ENCODE results near the gene CH25H. TPM values are rescaled to one million over a fixed set of nuclear protein-coding genes. Genes with fewer than 3 reads are reported as not detected.

Gene CH25H
- total and polyA plus RNA-seq, 3 donors from 2014 or later = 0.25 TPM; not detected in 1

- no peak for TF ChIP-seq POLR2A (IDR thresholded peaks at IDR 0.05)
- TF ChIP-seq, protein P1, sequence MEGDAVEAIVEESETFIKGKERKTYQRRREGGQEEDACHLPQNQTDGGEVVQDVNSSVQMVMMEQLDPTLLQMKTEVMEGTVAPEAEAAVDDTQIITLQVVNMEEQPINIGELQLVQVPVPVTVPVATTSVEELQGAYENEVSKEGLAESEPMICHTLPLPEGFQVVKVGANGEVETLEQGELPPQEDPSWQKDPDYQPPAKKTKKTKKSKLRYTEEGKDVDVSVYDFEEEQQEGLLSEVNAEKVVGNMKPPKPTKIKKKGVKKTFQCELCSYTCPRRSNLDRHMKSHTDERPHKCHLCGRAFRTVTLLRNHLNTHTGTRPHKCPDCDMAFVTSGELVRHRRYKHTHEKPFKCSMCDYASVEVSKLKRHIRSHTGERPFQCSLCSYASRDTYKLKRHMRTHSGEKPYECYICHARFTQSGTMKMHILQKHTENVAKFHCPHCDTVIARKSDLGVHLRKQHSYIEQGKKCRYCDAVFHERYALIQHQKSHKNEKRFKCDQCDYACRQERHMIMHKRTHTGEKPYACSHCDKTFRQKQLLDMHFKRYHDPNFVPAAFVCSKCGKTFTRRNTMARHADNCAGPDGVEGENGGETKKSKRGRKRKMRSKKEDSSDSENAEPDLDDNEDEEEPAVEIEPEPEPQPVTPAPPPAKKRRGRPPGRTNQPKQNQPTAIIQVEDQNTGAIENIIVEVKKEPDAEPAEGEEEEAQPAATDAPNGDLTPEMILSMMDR (IDR thresholded peaks at IDR 0.05) = no peak
- 56 to 65% methylated on average over 18 of the region's 18 CpGs for WGBS, 2 donors
- intact Hi-C loops (cut with DNase I; ENCODE audit: low total_unique reads) = no loop called here
- no peaks in the 10 kb centered on the region for H3K9me3 ChIP-seq
- no peaks in the 10 kb centered on the region for H3K36me3 ChIP-seq (ENCODE audit: low read depth, missing control alignments)
- H3K27me3 ChIP-seq = no peaks in the 10 kb centered on the region
- no peak for DNase-seq
- no peaks in the 10 kb centered on the region for H3K4me1 ChIP-seq
- no peak overlapping the region for H3K27ac ChIP-seq
- H3K4me3 ChIP-seq = peak overlapping the region in 1 of 2 donors; percentile 2
Observed at GRCh38 chr10:89224739-89225443, 17.8 kb upstream of the CH25H start.

DNA sequence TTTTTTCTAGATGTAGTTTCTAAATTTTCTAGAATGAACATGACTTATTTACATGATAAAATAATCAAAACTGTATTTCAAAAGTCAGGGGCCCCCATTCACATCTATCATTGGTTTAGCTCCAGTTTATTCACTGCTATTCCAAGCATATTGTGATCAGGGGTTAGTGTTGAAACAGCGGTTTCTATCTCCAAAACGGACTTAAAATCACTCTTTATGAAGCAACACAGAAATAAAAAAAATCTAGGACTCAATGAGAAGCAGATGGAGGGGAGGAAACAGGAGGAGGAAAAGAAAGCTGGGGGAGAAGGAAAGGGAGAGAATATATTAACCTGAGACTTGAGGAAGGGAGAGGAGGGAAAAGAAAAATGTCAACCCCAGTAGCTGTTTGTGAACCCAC, 14.8 kb upstream of the CH25H start:
- no peaks in the 10 kb centered on the region for H3K9me3 ChIP-seq
- intact Hi-C loops (cut with DNase I; ENCODE audit: low total_unique reads) = no loop called here
- no peak for DNase-seq
- H3K36me3 ChIP-seq (ENCODE audit: low read depth, missing control alignments) = no peaks in the 10 kb centered on the region
- no peaks in the 10 kb centered on the region for H3K4me1 ChIP-seq
- H3K4me3 ChIP-seq = no peak overlapping the region
- H3K27me3 ChIP-seq = no peaks in the 10 kb centered on the region
- 72 to 89% methylated on average over 2 of the region's 2 CpGs for WGBS, 2 donors
- H3K27ac ChIP-seq = no peak overlapping the region
- no peak for TF ChIP-seq POLR2A (IDR thresholded peaks at IDR 0.05)
- TF ChIP-seq, protein P1 (IDR thresholded peaks at IDR 0.05) = no peak

GRCh38 chr10:89219513-89220218, 12.5 kb upstream of the CH25H start:
- H3K4me3 ChIP-seq = no peak overlapping the region
- TF ChIP-seq, protein P1 (IDR thresholded peaks at IDR 0.05) = no peak
- no peak for TF ChIP-seq POLR2A (IDR thresholded peaks at IDR 0.05)
- WGBS, 2 donors = 76 to 81% methylated on average over 4 of the region's 4 CpGs
- H3K27me3 ChIP-seq = no peaks in the 10 kb centered on the region
- intact Hi-C loops (cut with DNase I; ENCODE audit: low total_unique reads) = loop anchor here (5.0 to 10.0 kb wide), 2 partner anchors 282 to 385 kb away; no protein-coding TSS in a partner anchor
- no peak overlapping the region for H3K27ac ChIP-seq
- H3K9me3 ChIP-seq = no peaks in the 10 kb centered on the region
- DNase-seq = no peak
- H3K36me3 ChIP-seq (ENCODE audit: low read depth, missing control alignments) = no peaks in the 10 kb centered on the region
- H3K4me1 ChIP-seq = no peaks in the 10 kb centered on the region

- no peaks in the 10 kb centered on the region for H3K27me3 ChIP-seq
- no peak overlapping the region for H3K4me3 ChIP-seq
- peak overlapping the region in 1 of 2 donors; percentile 38 for H3K27ac ChIP-seq
- intact Hi-C loops (cut with DNase I; ENCODE audit: low total_unique reads) = loop anchor here (5.0 to 10.0 kb wide), 2 partner anchors 280 to 383 kb away; no protein-coding TSS in a partner anchor
- H3K9me3 ChIP-seq = no peaks in the 10 kb centered on the region
- H3K36me3 ChIP-seq (ENCODE audit: low read depth, missing control alignments) = no peaks in the 10 kb centered on the region
- H3K4me1 ChIP-seq = peaks cover 4% of the 10 kb centered on the region
- 20 to 26% methylated on average over 6 of the region's 6 CpGs for WGBS, 2 donors
- TF ChIP-seq, protein P1 (IDR thresholded peaks at IDR 0.05) = peak; percentile 84 to 94 (median 86)
- no peak for TF ChIP-seq POLR2A (IDR thresholded peaks at IDR 0.05)
- DNase-seq = peak; percentile 75
Observed at GRCh38 chr10:89217057-89217990, 10.2 kb upstream of the CH25H start.

All from testis (tissue), 3 donors.